ENCODE data around the gene TAF4. TPM values are rescaled to one million over a fixed set of nuclear protein-coding genes. Genes with fewer than 3 reads are reported as not detected.
"Not testable (repeated sequence)": the region's sequence is repeated elsewhere in the genome, so short reads cannot be mapped to it uniquely, and the experiment has no call there.

TAF4 gene
- total RNA-seq, 1 experiment from 2014 or later = 6.1 TPM

GRCh38 chr20:62007127-62007647 lies 58.5 kb downstream of the TAF4 start:
- no peak for DNase-seq (ENCODE audit: low read depth)

GRCh38 chr20:62006482-62006881 lies 59.2 kb downstream of the TAF4 start:
- no peak for DNase-seq (ENCODE audit: low read depth)

GRCh38 chr20:62004614-62005013 lies 61.1 kb downstream of the TAF4 start:
- no peak for DNase-seq (ENCODE audit: low read depth)

- DNase-seq (ENCODE audit: low read depth) = no peak
Measured at GRCh38 chr20:62003567-62004405, 61.9 kb downstream of the TAF4 start.

- no peak for DNase-seq (ENCODE audit: low read depth)
Measured at GRCh38 chr20:62002882-62003480, 62.7 kb downstream of the TAF4 start.

GRCh38 chr20:62001178-62001715 lies 64.4 kb downstream of the TAF4 start:
- no peak for DNase-seq (ENCODE audit: low read depth)

GRCh38 chr20:61998343-61999121 lies 67.1 kb downstream of the TAF4 start:
- DNase-seq (ENCODE audit: low read depth) = no peak

GRCh38 chr20:61997891-61998290 lies 67.8 kb downstream of the TAF4 start:
- no peak for DNase-seq (ENCODE audit: low read depth)

GRCh38 chr20:61997372-61997771 lies 68.3 kb downstream of the TAF4 start:
- no peak for DNase-seq (ENCODE audit: low read depth)

GRCh38 chr20:61994546-61994945 lies 71.1 kb downstream of the TAF4 start:
- DNase-seq (ENCODE audit: low read depth) = no peak

GRCh38 chr20:61993058-61993457 lies 72.6 kb downstream of the TAF4 start:
- no peak for DNase-seq (ENCODE audit: low read depth)

- DNase-seq (ENCODE audit: low read depth) = no peak
Measured at GRCh38 chr20:61991476-61991875, 74.2 kb downstream of the TAF4 start.

GRCh38 chr20:61990484-61990883 lies 75.2 kb downstream of the TAF4 start:
- no peak for DNase-seq (ENCODE audit: low read depth)

- no peak for DNase-seq (ENCODE audit: low read depth)
Measured at GRCh38 chr20:61989741-61990140, 75.9 kb downstream of the TAF4 start.

GRCh38 chr20:61988665-61989064 lies 77.0 kb downstream of the TAF4 start:
- DNase-seq (ENCODE audit: low read depth) = no peak

- no peak for DNase-seq (ENCODE audit: low read depth)
Measured at GRCh38 chr20:61986762-61987321, 78.8 kb downstream of the TAF4 start.

GRCh38 chr20:61985096-61985495 lies 80.6 kb downstream of the TAF4 start:
- DNase-seq (ENCODE audit: low read depth) = no peak

GRCh38 chr20:61984431-61984830 lies 81.2 kb downstream of the TAF4 start:
- not testable (repeated sequence) for DNase-seq (ENCODE audit: low read depth)

- DNase-seq (ENCODE audit: low read depth) = no peak
Measured at GRCh38 chr20:61983965-61984364, 81.7 kb downstream of the TAF4 start.

GRCh38 chr20:61982951-61983315 lies 82.7 kb downstream of the TAF4 start:
- DNase-seq (ENCODE audit: low read depth) = no peak

GRCh38 chr20:61982191-61982950 lies 83.3 kb downstream of the TAF4 start:
- DNase-seq (ENCODE audit: low read depth) = no peak
